Stimulated activated naive CD4-positive, alpha-beta T cell treated with Interleukin-2 at 50 U/mL for 16 hours (primary cell): ENCODE data around the gene FTCD.
"Not testable (repeated sequence)": the region's sequence is repeated elsewhere in the genome, so short reads cannot be mapped to it uniquely, and the experiment has no call there.

Experiments
- DNase-seq: peaks from one replicate; lab custom pipeline; 2025; lab: John Stamatoyannopoulos, UW

FTCD gene

DNA sequence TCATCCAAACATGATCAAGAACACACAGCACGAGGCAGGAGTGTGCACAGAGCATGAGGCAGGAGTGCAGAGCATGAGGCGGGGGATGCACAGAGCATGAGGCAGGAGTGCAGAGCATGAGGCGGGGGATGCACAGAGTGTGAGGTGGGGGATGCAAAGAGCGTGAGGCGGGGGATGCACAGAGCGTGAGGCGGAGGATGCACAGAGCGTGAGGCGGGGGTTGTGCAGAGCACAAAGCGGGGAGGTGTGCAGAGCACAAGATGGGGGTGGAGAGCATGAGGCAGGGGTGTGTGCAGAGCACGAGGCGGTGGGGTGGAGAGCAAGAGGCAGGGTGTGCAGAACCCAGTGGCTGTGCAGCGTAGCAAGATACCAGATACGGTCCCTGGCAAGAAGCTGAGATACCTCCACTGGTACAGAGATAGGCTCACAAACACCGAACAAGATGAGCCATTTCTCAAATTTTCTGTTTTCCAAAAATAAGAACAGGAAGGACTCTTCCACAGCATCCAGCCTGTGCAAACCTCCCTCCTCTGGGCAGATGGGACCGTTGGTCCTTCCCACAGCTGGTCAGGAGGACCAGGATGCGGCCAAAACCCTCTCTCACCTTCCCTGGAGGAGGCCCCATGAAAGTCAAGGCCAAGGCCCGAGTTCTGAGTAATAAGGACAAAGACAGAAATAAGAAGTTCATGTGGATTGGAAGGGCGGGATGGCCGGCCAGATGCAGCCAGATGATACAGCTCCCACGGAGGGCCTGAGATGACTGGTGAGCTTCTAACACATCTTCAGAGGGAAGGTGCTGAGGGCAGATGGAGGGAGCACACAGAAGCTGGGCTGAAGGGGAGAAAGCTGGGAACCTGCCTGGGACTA is 16.9 kb upstream of the FTCD start:
- no peak for DNase-seq

DNA sequence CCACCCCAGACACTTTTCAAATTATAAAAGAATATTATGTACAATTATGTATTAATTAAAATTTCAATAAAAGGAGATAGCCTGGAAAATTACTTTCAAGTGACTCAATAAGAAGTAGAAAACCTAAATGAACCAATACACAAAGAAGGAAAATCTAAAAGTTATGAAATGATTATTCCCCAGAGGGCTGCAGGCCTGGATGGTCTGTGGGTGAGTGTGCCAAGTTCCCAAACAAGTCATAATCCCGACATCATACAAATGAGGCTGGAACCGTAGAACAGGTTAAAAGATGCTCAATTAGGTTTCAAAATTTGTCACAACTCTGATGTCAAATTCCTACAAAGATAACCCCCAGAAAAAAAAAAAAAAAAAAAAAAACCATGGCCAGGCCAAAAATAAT is 16.2 kb upstream of the FTCD start:
- DNase-seq = no peak

DNA sequence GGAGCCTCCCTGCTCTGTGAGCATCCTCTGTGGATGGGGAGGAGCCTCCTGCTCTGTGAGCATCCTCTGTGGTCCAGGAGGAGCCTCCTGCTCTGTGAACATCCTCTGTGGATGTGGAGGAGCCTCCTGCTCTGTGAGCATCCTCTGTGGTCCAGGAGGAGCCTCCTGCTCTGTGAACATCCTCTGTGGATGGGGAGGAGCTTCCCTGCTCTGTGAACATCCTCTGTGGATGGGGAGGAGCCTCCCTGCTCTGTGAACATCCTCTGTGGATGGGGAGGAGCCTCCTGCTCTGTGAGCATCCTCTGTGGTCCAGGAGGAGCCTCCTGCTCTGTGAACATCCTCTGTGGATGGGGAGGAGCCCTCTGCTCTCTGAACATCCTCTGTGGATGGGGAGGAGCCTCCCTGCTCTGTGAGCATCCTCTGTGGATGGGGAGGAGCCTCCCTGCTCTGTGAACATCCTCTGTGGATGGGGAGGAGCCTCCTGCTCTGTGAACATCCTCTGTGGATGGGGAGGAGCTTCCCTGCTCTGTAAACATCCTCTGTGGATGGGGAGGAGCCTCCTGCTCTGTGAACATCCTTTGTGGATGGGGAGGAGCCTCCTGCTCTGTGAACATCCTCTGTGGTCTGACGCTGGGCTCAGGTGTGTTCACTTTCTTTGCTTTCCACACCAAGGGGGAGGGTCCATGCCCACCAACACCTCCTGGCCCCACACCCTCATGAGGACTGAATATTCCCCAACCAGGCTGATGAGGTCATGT is 15.2 kb upstream of the FTCD start:
- DNase-seq = not testable (repeated sequence)

DNA sequence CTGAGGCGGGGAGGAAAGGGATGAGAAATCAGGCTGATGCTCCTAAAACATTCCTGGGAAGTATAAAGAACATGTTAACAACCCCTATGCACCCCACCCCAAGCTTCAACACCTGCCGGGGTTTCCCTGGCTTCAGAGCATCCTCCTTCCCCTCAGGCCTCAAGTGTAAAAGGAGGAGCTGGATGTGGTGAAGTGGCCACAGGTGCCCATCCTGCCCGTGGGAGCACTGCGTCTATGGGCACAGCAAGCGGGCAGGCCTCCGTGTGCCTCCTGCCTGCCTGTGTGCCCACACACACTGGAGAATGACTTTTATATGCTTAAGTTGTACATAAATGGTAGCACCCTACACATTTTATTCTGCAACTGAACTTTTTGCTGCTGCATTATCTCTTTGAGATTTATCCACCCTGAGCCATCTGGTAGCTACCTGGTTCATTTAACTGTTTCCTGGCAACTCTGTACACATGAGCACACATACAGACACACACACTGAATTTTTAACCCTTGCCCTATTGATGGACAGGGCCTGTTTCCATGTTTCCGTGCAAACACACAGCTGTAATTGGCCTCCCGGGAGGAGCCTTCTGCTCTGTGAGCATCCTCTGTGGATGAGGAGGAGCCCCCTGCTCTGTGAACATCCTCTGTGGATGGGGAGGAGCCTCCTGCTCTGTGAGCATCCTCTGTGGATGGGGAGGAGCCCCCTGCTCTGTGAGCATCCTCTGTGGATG is 13.4 kb upstream of the FTCD start:
- no peak for DNase-seq

DNA sequence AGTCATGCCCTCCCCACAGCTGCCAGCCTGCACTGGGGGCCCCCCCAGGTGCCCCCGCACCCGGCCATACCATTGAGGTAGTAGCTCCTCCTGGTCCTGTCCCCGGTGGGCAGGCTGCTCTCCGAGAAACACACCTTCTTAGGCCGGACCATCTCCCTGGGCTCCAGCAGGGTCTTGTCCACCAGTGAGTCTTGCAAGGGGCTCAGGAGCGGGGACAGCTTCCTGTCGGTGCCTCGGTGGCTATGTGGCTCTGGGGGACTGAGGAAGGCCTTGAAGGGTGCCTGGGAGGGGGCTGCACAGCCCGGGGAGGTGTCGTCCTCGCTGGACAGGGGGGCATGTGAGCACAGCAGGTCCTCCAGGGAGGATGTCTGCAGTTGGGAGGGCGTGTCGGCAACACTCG is 12.9 kb upstream of the FTCD start:
- no peak for DNase-seq

DNA sequence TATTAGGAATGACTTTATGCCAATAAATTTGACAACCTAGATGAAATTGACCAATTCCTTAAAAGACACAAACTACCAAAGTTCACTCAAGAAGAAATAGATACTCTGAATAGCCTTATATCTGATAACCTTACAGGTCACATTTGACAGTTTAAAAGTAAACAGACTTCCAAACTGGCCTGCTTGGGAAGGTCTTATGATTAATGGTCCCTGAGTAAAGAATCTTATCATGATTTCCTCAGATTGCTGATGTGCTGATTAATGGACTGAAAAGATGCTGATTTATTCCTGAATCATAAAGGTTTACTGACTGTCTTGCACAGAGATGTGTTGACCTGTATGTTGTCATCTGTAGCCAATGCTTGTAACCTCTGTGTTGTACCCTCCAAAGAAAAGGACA is 9.7 kb upstream of the FTCD start:
- no peak for DNase-seq

DNA sequence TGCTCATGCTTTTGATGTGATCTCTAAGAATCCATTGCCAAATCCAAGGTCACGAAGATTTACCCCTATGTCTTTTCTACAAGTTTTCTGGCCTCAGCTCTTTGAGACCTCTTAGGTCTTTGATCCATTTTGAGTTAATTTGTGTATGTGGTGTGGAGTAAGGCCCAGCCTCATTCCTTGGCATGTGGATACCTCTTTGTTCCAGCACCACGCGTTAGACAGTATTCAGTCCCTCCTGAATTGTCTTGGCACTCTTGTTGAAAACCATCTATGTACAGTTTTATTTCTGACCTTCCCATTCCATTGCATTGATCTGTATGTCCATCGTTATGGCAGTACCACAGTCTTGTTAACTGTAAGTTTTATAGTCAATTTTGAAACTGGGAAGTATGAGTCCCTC is 8.0 kb upstream of the FTCD start:
- DNase-seq = no peak

DNA sequence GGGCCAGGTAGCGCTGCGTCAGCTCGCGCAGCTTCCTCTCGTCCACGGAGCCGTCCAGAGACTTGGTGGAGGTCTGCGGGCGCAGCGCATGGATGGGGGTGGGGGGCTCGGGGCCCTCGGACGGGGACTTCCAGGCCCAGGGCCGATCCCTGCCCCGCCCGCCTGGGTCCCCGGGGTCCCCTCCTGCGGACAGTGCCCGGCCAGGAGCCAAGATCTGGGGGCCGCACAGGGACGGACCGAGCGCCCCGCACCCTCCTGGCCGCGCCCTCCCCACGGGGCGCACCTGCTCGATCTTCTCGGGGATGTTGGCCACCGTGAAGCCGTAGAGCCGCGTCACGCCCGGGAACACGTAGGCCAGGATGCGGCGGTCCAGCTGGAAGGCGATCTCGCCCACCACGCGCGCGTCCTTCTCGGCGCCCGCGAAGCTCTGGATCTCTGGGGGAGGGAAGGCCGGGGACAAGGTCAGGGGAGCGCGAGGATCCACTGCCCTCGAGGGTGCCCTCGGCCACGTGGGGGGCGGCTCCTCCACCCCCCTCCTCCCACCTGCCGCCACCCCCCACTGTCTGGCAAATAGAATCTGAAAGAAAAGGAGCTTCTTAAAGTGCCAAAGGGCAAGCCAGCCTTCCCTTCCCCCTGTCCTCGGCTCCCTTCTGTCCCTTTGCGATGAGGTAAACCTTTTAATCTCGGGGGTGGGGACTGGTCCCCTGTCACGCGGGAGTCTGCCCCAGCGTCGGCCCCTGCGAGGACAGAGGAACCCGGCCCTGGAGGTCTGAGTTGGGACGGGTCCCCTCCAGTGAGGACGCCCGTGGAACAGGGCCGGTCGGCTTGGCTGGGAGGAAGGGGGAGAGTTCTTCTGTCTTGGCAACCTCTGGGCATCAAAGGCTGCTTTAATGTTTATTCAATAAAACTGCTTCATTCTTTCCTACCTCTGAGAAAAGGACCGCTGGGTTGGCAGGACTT is 6.5 kb upstream of the FTCD start:
- no peak for DNase-seq

DNA sequence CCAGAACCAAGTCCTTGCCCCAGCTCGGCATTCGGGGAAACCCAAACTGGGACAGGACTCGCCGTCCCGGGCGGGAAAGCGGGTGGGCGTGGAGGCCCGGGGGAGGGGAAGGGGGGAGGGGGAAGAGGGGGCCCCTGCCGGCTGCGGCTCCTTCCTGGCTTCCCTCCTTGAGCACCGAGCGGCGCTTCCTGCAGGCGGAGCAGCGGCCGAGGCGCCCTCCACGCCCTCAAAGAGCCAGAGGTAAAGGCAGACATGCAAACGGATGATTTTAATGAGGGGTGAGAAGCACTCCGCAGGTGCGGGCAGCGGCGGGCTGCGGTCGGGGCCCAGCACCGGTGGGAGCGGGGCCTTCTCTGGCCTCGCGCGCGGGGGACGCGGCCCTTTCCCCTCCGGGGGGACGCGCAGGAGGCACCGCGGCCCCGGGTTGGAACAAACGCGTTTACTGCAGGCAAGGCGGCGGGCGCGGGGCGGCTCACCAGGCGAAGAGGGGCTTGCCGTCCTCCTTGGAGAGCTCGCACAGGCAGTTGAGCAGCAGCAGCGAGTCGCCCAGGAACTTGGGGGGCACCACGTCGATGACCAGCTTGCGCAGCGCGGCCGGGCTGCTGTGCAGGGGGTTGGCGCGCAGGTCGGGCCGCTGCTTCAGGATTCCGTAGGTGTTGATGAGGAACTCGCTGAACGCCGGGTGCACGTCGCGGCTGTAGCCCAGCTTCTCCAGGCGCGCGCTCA is 5.7 kb upstream of the FTCD start:
- DNase-seq = no peak

DNA sequence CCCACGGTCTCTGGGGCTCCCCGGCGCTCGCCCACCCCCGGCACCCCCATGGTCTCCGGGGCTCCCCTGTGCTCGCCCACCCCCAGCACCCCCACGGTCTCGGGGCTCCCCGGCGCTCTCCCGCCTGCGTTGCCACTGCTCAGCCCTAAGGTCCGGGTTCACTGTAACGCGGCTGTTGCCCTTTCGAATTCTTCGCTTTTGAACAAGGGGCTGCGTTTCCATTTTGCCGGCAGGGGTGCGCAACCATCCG is 5.2 kb upstream of the FTCD start:
- DNase-seq = no peak

DNA sequence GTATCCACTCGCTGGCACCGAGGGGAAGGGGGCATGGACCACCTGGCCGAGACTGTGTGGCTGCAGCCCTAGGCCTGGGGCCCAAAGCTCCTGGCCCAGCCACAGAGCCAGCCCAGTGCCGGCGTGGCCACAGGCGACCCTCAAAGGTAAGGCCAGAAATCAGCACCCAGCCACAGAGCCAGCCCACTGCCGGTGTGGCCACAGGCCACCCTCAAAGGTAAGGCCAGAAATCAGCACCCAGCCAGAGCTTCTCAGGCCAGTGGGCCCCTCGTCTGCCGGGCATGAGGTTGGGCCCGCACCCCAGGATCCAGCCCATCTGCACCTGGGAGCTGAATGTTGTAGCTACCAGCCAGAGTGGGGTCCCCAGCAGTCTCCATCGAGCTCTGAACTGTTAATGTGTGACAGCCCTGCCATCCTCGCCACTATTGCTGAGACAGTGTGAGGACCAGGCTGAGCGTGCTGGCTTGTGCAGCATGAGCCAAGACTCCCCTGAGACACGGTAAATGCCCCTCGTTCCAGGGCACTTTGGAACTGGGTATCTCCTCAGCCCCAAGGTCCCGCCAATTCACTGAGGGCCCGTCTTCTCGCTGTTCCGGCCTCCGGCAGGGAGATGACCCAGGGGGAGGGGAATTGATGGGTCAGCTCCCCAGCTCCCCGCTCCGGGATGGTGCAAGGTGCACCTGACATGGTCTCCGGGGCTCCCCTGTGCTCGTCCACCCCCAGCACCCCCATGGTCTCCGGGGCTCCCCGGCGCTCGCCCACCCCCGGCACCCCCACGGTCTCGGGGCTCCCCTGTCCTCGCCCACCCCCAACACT is 4.7 kb upstream of the FTCD start:
- no peak for DNase-seq

DNA sequence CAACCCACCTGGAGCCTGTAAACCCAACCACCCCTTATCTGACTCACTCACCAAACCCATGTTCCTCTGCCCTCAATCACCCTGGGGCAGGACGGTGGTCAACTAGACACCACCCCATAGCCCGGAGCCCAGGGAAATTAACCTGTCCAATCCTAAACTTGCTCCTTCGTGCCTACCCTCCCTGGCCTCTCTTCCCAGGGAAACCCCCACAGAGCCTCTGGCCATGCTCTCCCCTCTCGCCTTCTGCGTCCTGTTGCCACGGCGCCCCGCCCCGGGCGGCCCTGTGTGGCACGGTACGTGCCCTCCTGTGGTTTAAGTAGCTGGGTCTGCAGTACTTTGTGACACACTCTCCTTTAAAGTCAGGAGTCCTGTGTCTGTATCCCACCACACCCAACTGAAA is 4.0 kb upstream of the FTCD start:
- no peak for DNase-seq

DNA sequence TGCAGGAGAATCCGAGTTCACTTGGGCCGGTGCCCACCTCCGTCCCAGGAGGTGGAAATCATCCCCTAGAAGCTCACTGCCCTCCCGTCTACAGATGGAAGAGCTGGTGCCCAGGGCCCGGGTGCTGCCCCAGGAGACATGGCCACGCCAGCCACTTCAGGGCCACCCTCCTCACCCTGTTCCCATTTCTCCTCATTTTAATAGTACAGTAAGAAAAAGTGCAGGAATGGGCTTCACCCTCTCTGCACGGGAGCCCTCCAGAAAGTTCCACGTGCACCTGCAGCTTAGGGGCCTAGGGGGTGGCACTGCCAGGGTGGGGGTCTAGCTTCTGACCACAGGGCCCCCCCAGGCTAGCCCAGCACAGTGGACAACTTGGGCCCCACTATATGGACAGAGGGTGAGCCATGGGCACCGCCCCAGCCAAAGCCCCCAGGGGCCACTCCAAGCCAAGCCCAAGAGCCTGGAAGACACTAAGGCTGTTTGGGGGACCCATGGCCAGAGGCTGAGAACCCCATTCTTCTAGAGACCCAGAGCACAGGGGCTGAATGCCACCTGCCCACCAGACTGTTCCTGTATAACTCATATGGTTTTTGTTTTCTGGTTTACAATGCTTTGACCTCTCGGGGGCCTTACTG is 3.4 kb upstream of the FTCD start:
- no peak for DNase-seq

DNA sequence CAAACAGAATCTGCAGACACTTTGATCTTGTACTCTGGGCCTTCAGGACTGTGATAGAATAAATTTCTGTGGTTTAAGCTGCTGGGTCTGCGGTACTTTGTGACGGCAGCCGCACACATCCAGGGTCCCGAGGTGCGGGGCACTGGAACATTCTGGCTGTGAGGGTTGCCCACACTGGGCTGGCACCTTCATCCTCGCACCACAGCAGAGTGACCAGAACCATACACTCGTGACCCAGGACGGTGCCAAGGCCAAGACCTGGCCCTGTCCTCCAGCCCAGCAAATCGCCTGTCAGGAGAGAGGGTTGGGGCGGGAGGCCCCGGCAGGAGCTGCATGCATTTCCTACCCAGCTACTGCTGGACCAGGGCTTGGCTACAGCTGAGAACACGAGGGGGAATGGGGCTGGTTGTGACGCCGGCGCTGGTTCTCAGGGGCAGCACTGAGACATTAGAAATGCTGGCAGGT is 2.6 kb upstream of the FTCD start:
- no peak for DNase-seq

DNA sequence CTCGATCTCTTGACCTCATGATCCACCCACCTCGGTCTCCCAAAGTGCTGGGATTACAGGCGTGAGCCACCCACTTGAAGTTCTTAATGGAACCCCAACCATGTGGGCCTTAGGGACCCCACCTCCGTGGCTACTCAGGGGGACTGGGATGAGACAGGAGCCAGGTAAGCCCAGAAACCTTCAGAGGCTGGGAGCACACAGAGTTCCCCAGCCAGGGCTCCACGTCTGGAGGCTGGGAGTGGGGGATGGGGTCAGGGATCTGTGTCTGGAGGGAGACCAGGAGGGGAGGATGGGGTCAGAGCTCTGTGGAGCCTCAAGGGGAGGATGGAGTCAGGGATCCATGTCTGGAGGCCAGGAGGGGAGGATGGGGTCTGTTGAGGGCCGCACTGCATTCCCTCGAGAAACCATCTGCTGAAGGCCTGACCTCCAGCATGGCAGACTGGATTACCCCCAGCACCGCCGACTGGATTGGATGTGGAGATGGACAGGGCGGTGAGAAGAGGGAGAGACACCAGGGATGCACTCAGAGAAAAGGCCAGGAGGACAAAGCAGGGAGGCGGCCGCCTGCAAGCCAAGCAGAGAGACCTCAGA is 2.1 kb upstream of the FTCD start:
- no peak for DNase-seq

DNA sequence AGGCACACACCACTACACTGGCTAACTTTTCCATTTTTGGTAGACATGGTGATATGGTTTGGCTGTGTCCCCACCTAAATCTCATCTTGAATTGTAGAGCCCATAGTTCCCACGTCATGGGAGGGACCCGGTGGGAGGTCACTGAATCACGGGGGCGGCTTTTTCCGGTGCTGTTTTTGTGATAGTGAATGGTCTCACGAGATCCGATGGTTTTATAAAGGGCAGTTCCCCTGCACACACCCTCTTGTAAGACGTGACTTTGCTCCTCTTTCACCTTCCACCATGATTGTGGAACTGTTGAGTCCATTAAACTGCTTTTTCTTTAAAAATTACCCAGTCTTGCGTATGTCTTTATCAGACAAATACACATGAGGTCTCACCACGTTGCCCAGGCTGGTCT is 1.3 kb upstream of the FTCD start:
- no peak for DNase-seq

DNA sequence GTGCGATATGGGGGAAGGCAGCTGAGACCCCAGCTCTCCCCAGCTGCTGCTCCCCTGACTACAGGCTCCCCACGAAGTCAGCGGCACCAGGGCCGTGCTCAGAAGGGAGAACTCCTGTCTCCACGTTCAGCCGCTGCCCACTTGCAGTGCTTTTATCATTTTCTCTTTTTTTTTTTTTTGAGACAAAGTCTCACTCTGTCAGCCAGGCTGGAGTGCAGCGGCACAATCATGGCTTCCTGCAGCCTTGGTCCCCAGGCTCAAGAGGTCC is 933 bp upstream of the FTCD start:
- no peak for DNase-seq

DNA sequence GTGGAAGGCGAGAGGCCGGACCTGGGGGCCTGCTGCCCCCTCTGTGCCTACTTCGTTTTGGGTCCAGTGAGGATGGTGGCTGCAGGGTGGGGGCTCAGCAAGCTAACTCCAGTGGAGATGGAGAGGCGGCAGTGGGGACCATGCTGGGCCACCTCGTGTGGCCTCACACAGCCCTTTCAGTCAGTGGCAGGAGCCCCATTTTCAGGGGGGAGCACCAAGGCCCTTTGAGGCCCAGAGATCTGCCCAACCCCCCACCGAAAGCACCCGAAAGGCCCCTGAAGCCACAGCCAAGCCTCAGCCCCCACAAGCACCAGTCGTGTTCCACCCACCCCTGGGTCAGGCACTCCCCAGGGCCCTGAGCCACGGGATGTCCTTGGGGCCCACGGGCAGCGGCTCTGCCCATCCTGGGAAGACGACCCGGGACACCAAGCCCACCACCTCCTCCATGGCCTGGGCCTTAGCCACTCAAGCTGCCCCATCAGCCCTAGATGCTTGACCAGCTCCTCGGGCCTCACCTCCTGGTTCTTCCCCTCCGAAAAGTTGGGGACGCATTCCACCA is 345 bp downstream of the FTCD start:
- no peak for DNase-seq

DNA sequence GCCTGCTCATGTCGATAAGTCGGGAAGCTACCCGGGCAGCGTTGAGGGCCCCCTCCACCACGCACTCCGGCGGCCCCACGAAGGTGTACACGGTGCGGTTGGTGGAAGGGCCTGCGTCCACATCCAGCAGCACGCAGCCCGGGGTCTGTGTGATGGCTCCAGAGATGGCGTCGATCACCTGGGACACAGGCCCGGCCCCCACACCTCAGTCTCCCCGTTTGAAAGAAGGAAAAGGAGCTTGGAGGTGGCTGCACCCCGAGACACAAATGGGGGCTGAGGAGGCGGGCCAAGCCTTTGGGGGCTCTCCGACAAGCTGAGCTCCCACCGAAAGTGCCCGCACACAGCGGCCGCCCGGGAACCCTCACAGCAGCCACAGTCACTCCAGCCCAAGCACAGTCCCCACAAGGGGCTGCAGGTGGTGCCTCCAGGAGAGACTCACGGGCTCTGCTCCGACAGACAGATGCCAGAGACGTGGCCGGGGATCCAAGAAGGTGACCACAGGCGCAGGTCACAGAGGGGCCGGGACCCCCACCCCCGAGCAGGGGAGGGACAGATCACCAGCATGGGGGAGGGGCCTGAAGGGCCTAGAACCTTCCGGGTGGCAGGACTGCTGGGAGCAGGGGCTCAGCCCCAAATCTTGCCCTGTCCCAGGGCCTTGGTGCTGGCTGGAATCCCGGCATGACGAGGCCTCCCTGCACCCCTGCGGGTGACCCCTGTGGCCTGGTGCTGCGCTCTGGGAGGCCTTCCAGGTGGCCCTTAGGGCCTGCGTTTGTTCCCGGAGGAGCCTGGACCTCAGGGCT is 1.0 kb downstream of the FTCD start:
- DNase-seq = no peak
